Measurements from ENCODE around the gene DCAF4.

The DCAF4 gene, protein sequence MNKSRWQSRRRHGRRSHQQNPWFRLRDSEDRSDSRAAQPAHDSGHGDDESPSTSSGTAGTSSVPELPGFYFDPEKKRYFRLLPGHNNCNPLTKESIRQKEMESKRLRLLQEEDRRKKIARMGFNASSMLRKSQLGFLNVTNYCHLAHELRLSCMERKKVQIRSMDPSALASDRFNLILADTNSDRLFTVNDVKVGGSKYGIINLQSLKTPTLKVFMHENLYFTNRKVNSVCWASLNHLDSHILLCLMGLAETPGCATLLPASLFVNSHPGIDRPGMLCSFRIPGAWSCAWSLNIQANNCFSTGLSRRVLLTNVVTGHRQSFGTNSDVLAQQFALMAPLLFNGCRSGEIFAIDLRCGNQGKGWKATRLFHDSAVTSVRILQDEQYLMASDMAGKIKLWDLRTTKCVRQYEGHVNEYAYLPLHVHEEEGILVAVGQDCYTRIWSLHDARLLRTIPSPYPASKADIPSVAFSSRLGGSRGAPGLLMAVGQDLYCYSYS
- total RNA-seq, result 19.7 to 34.3 reads per million in 2 experiments

DNA sequence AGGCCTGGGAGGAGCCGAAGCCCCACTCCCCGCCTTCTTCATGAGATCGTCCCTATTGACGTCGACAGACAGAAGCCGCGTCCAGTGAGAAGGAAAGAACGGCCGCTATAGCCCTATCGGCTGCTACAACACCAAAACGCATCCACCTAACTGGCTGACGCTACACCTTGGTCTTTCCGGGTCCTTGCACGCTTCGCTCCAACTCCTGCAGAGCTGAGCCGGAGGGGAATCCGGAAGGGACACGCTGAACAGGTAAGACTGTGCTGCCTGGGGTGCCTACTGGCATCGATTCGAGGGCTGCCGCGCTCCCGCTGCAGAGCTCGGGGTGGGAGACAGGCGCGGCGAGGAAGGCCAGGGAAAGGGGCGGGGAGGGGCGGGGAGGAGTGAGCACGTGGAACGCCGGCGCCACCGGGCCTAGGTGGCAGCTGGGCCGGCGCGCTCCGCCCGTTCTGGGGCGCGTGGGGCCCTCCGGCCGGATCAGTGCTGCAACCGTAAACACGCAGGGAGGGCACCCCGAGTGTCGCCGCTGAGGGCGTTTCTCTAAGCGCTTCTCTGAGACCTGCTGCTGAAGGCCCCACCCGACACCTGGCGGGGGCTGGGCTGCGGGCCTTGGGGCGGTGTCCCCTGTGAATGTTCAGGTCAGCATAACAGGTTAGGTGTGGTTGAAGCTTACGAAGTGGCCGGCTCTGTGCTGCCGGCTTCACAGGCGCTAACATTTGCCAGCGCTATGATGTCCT, at the start of gene DCAF4:
TSS of gene DCAF4 (plus strand) at position 173 of the 737 bp plus-strand sequence. CDS start 11,515 bp downstream, outside the sequence.
- peak; percentile 89 for DNase-seq (ENCODE audit: low read depth)

DNA sequence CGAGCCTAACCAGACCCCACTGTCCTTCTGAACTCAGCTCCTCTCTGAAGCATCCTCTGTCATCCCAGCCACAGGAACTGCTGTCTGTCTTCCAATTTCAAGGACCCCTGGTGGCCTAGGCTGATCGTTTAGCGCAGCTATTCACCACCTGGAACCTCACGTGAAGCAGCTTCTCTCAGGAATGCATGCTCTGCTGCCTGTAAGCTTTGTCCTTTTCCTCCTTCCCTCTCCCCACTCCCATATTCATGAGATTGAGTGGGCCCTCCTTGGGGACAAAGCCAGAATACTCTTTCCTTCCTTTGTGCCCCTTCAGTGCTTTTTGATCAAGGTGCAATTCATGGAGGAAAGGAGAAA, 49.6 kb upstream of the DCAF4 start:
- no peak for DNase-seq (ENCODE audit: low read depth)

DNA sequence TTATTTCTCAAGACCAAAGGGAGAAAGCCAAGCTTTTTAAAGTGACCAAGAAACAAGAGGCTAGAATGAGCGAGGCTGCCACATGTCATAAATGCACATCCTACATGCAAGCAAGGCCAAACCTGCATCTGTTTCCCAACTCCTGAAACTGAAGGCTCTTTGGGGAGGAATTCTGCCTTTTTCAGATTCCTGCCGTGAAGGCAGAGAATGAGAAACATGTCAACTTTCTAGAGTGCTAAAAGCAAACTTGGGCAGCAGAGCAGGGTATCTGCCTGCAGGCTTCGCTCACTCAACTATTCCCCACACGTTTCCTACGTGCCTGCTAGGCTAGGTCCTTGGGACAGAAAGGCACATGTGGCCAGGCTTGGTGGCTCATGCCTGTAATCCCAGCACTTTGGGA, 47.5 kb upstream of the DCAF4 start:
- no peak for DNase-seq (ENCODE audit: low read depth)

DNA sequence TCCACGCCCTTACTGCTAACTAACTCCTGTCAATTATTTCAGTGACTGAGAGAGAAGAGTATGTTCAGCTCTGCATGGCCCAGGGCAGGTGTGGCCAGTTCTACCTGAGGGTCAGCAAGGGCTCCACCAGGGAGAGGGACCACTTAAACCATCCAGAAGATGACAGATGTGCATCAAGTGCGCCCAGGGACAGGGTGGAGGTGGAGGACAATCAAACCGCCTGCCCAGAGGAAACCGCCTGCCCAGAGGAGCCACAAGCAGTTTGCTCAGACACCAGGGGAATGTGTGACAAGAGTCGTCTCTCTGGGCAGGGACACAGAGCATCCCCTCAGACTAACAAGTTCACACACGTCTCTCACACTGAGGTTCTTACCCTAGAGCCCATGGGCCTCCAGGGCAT, 46.8 kb upstream of the DCAF4 start:
- no peak for DNase-seq (ENCODE audit: low read depth)

DNA sequence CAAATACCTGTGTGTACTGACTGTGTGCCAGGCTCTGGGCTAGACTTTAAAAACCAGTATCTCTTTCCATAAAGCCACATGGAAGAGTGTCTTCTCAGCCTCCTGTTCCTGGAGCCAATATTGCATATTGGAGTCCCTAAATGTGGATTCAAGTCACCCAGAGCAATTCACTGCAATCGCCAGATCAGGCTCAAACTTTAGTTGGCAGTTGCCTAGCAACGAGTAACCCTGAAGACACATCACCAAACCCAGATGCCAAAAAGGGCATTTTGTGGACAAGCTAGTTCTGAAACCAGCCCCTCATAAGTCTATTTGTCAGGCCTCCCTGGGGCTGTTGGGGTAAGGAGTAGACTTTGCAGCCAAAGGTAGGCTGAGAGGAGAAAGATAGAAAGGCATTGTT, 46.1 kb upstream of the DCAF4 start:
- no peak for DNase-seq (ENCODE audit: low read depth)

DNA sequence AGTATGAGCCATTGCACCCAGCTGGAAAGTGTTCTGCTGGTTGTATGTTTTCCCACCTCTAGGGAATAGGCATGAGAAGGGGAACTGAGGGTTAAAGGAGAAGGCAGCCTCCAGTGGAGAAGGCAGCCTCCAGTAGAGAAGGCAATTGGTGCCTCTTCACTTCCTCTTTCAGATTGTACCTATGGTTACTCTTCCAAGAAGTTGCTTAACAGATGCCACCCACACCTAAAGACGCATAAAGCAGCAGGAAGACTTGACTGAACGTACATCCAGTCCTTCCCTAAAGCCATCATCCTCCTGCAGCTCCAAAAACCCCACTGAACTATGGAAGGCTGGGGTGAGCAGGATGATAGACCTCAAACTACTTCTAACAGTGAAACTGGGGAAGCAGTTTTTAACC, 45.4 kb upstream of the DCAF4 start:
- DNase-seq (ENCODE audit: low read depth), result no peak

DNA sequence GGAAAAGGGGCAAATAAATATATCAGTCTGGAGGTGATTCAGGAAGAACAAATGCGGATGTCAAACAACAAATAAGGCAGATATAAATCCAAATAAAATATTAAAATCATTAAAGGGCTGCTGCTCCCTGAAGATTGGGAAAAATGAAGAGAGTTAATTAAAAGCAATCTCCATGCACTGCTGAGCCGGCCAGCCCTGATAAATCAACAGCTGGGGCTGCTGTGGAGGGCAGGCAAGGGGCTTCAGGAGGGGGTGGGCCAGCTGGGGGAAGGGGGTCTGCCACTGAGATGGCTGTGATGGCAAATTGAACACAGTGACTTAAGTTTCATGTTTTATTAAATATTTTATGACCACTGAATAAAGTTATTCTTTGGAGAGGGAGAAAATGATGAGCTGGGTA, 44.7 kb upstream of the DCAF4 start:
- no peak for DNase-seq (ENCODE audit: low read depth)

DNA sequence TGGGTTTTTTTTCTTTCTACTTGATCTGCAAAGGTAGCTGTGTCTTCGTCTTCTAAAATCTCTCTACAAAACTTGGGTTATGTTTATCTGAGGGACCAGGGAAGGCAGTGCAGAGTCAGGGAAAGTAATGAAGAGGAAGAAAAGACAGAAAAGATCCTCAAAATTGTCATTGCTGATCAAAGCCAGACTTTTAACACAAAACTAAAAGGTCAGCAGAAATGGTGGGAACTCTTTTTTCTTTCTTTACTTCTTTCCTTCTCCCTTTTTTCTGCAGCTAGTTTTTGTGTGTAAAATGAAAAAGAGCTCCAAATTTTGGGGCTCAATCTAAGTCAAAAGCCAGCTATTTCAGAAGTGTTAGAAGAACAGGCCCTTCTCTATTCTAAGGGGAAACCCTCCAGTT, 44.2 kb upstream of the DCAF4 start:
- DNase-seq (ENCODE audit: low read depth), result no peak

DNA sequence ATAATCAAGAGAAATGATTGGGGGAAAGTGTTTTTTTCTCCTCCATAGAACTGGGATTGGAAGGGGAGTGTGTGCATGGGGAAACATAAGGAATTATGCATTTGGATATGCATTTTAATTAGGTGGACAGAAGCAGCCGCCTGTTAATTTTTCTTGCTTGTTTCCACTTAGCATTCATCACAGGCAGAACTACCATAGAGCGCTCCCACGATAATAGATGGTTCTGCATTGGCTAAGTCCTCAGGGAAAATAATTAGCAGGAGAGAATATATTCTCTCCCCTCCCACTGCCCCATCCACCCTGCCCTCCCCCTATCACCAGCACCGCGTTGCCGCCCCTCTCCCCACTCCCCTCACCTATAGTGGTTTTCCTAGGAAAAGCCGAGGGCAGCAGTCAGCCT, 43.8 kb upstream of the DCAF4 start:
- DNase-seq (ENCODE audit: low read depth), result no peak

DNA sequence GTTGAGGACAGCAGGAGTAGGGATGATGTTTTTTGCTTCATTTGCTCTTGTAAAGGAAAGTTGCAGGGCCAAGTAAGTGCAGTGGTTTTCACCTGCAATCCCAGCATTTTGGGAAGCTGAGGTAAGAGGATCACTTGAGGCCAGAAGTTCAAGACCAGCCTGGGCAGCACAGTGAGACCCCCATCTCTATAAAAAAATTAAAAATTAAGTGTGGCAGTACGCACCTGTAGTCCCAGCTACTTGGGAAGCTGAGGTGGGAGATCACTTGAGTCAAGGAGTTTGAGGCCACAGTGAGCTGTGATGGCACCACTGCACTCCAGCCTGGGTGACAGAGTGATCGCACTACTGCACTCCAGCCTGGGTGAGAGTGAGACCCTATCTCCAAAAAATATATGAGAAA, 43.2 kb upstream of the DCAF4 start:
- no peak for DNase-seq (ENCODE audit: low read depth)

DNA sequence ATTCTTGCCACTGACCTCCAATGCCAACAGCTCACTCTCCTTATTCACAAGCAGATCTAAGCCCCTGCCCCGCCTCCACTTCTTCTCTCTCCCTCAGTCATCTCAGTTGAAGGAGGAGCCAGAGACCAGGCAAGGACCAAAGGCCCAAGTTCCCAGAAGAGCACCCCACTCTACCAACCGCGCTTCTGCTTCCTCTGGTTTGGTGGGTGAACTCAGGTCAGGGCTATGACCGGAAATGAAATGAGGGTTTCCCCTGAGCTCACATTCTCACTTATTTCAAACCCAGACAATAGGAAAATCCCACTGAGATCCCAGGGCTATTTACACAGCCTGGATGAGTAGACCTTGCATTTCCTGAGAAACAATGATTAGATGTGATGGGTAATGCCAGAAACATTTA, 42.3 kb upstream of the DCAF4 start:
- DNase-seq (ENCODE audit: low read depth), result no peak

DNA sequence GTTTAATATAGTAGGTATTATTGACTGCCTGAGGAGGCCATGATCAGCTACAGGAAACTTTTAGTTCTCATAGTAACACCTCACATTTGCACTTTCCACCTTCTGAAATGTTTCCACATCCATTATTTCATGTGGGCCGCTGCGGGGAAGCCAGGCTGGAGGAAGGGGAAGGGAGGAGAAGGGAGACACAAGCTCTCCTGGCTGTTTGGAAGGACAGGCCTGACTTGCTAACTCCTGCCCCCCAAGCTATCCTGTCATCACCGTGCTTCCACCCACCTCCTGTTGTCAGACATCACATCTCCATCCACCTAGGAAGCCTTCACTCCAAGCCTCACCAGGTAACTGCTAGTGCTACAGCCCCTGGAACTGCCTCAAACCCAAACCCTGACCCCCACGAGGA, 41.9 kb upstream of the DCAF4 start:
- no peak for DNase-seq (ENCODE audit: low read depth)

DNA sequence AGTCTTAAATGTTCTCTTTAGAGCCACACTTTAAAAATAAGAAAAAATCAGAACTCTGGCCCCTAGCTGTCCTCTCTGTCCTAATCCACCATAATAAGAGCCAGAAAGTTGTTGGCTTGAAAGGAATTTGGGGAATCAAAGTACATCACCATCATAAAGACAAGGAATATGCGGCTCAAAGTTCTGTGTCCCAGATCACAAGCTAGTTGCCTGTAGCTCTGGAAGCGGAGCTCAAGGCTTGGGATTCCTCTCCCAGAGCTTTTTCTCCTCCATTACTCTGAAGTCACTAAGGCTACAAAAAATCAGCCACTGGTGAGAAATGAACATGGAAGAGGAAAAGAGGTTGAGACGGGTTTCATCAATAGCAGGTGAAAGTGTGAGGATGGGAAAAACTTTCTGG, 38.8 kb upstream of the DCAF4 start:
- no peak for DNase-seq (ENCODE audit: low read depth)

DNA sequence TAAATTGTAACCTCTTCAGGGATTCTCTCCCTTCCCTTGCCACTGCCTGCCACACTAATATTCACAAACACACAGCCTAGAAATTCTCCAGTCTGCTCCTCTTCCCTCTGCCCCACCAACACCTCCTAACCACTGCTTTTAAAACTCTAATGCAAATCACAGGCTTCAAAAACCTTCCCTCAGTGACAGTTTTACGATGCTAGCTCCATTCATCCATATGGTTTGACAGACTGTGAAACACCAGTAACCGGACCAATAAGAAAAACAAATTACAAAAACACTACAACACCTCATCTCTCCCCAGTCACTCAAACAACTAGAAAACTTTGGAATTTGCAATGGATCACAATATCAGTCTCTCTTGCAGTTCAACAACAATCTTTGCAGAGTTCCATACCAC, 38.1 kb upstream of the DCAF4 start:
- DNase-seq (ENCODE audit: low read depth), result no peak

DNA sequence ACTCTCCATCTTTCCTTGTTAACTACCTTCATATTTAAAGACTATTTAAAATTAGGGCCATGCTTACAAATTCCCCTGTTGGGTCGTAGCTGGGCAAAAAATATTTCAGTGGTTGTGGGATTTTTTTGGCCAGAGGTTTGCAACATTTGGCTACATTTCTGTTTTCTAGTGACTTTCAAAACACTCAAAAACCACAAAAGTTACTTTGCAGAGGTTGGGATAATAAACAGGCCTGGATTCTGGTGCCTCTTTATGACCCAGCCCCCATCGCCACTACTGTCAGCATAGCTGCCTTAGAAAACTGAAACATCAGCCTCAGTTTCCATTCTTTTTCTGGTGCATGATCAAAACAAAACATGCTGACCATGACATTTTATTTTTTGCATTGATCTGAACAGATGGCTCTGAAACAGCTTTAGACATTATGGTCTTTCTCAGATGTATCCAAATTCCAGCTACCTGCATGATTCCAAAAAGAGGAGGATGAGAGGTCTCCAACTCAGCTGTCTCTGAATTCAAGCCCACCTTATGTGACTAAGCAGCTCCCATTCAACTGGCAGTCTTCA, 37.5 kb upstream of the DCAF4 start:
- no peak for DNase-seq (ENCODE audit: low read depth)

DNA sequence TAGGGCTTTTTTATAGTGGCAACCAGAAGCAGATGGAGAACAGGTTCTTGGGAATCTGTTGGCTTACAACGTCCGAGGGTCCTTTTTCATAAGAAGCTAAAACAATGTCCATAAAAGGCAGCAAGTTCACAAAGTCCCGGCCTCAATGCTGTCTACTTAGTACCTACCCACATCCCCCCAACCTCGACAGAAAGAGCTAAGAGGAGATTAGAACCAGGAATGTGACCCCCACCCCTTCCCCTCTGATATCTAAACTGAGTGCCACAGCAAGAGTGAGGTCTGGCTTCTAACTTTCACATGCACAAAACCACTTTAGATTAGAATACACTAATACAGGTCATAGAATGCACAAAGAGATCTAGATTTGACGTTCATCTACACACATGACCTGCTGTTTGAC, 36.9 kb upstream of the DCAF4 start:
- no peak for DNase-seq (ENCODE audit: low read depth)

DNA sequence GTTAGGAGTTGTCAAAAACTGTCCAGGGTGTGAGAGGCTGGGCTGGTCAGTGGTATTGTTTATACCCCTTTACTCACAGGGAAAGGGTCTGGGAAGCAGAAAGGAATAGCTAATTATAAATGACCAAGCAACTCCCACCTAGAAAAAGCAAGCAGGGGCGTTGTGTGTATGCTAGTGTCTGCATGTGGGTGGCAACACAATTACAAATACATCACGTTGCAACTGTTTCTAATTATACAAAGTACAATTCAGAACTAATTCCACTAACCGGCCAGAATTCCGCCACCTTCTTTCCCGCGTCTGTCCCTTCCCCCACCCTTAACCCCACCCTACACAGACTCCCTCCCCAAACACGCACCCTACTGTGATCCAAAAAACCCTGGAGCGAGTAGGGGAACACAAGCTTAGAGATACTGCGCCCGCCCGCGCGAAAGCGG, 34.6 kb upstream of the DCAF4 start:
- DNase-seq (ENCODE audit: low read depth), result no peak

DNA sequence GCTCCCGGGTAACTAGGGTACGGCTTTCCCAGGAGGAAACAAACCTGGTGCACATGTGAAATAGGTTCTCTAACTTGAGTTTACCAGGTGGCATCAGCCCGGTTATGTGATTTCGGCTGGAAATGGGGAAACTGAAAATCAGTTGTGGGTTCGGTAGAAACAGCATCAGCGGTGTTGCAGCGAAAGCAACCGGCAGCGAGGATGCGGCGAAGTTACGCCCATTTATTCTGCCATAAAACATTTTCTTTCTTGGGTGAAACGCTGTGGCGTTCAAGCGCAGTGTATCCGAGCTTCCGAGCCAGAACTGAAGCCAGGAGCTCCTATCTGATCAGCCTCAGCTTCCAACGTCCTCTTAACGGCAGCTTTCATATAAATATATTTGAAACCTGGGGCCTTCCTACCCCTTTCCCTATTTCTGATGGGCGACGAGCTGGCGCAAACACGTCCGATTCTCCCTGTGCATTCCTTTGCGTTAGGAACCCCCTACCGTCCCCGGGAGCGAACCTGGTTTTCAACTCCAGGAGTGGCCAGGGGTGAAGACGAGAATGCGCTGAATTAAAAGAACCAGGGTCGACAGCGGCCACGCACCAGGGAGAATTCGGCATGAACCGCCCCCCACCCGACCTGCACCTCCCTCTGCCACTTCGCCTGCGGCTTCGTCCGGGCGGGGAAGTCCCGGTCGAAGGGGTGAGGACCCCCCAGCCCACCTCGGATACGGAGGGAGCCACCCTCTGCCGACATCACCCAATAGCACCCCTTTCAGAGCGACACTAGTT, 34.0 kb upstream of the DCAF4 start:
- DNase-seq (ENCODE audit: low read depth), result no peak

DNA sequence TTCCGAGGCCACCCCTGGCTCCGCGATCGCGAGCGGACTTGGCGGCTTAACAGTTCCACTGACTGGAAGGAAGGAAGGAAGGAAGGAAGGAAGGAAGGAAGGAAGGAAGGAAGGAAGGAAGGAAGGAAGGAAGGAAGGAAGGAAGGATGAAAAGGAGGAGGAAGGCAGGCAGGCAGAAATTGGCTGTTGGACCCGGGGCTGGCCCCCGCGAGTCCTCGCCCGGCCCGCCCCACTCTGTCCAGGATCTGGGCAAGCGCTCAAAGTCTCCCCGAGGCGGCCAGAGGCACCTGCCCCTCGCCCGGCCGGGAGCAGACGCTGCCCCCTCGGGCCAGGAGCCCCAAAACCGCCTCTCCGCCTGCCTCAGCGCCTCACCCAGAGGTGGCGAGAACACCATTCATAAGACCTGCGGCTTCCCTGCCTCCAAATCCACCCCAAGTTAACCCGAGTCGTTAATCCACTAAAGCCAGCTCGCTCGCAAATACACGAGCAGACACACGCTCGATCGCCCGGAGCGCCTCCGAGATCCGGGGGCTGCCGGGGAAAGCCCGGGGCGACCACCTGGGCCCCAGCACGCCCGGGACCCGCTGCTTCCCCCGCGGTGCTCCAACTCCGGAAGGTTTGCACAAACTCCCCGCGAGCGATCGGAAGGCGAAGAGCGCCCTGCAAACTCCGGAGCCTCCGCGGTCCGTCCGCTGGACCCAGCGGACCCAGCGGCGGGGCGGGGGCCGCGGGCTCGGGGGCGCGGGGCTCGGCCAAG, 33.2 kb upstream of the DCAF4 start:
- no peak for DNase-seq (ENCODE audit: low read depth)

DNA sequence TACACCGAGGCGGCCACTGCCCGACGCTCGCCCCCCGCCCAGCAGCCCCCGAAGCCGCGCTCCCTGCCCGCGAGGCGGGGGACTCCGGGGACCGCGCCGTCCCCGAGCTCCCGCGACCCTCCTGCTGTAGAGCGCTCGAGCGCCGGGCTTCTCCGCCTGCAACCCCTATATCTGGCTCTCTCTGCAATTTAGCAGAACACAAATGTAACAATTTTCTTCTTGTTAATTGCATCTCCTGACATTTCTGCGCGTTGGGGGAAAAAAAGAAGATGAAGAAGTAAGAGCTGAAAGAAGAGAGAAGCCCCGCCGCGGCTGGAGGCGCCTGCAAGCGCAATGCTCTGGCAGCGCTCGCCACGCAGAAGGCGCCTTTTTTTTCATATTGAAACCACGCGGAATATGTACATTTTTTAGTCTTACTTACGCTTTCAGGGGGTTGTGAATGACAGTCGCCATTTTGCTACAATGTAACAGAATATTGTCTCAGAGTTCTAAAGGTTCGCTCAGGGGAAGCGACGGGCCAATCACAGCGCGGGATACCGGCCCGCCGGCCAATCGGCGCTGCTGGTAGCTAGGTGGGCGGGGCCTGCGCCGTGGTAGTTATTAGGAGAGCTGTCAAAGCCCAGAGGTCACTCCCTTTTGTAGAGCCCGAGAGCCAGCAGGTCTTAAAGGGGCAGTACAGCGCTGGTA, 32.5 kb upstream of the DCAF4 start, which contains the start of gene DPF3:
TSS of gene DPF3 (minus strand) at position 466 of the 687 bp plus-strand sequence. CDS start at position 453, 13 bp downstream.
- DNase-seq (ENCODE audit: low read depth), result peak; percentile 86

DNA sequence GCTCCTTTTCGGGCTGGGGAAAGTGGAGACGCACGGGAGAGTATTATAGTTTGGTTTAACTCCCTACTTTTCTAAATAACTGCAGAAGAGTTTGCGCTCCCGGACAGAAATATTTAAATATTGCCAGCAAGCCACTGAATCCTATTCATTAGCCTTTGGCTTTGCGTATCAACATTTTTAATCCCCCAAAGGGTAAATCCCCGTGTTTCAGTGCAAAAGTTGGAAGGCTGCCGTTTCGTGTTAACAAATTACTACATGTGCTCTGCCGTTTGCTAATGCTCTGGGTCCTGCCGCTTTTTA, 32.0 kb upstream of the DCAF4 start:
- no peak for DNase-seq (ENCODE audit: low read depth)
